Esophagus muscularis mucosa (tissue), 3 donors: ENCODE results near the gene BNIP3.

Source experiments
- POLR2A ChIP-seq: fragments of 450-650 bp; IDR thresholded peaks from one replicate; pipeline ENCODE4 v1.6.1; 2017; ENCODE audit warnings: antibody characterized with exemption, moderate library complexity, mild to moderate bottlenecking, low read depth
- POLR2AphosphoS5 ChIP-seq, 2 donors: sonication (generic); formaldehyde crosslinking; IDR thresholded peaks; one replicate each; pipeline ENCODE4 v1.6.1; 2017; ENCODE audit warnings: antibody characterized with exemption in 2 of 2
- TF ChIP-seq, protein P1 (sequence below), 3 experiments: fragments of 200-600 bp in 2 of 3; fragments of 450-650 bp in 1 of 3; sonication (generic) in 2 of 3; IDR thresholded peaks; one replicate each; pipeline ENCODE4 v1.5.1; 2017 to 2019; ENCODE audit warnings: antibody characterized with exemption in 3 of 3, mild to moderate bottlenecking in 2 of 3, moderate library complexity in 1 of 3

- TF ChIP-seq POLR2A (no peak), POLR2AphosphoS5 (IDR thresholded peaks at IDR 0.05) (no peak)
- TF ChIP-seq, protein P1, sequence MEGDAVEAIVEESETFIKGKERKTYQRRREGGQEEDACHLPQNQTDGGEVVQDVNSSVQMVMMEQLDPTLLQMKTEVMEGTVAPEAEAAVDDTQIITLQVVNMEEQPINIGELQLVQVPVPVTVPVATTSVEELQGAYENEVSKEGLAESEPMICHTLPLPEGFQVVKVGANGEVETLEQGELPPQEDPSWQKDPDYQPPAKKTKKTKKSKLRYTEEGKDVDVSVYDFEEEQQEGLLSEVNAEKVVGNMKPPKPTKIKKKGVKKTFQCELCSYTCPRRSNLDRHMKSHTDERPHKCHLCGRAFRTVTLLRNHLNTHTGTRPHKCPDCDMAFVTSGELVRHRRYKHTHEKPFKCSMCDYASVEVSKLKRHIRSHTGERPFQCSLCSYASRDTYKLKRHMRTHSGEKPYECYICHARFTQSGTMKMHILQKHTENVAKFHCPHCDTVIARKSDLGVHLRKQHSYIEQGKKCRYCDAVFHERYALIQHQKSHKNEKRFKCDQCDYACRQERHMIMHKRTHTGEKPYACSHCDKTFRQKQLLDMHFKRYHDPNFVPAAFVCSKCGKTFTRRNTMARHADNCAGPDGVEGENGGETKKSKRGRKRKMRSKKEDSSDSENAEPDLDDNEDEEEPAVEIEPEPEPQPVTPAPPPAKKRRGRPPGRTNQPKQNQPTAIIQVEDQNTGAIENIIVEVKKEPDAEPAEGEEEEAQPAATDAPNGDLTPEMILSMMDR (IDR thresholded peaks at IDR 0.05), result no peak
Measured at GRCh38 chr10:131931981-131932380, 49.7 kb downstream of the BNIP3 start.
